HCT116 (cell line): ENCODE data around the gene ADGRL3.

Experiments
- CBX3 ChIP-seq: IDR thresholded peaks from 2 replicates; pipeline ENCODE4 v1.6.1; 2012; ENCODE audit warnings: low read depth
- CTCF ChIP-seq, 3 experiments: fragments of 200-600 bp in 1 of 3; sonication (generic) in 1 of 3; IDR thresholded peaks in 2 of 3; conservative IDR thresholded peaks in 1 of 3; 2 replicates each; pipeline ENCODE4 v1.5.1; 2012 to 2017; ENCODE audit warnings: low read depth in 2 of 3, low read length in 2 of 3, antibody characterized with exemption in 1 of 3, borderline replicate concordance in 1 of 3, control low read depth in 1 of 3, mild to moderate bottlenecking in 1 of 3, mixed read lengths in 1 of 3, mixed run types in 1 of 3, moderate library complexity in 1 of 3; ENCODE audit not compliant: insufficient read depth in 1 of 3
- EZH2 ChIP-seq: fragments of 200-600 bp; sonication (generic); IDR thresholded peaks from 2 replicates; pipeline ENCODE4 v1.6.1; 2017; ENCODE audit warnings: antibody characterized with exemption, mixed run types
- EZH2phosphoT487 ChIP-seq: fragments of 200-600 bp; IDR thresholded peaks from 2 replicates; pipeline ENCODE4 v1.6.1; 2018; ENCODE audit warnings: antibody characterized with exemption, borderline replicate concordance
- FOSL1 ChIP-seq: IDR thresholded peaks from 2 replicates; pipeline ENCODE4 v1.6.1; 2012; ENCODE audit warnings: low read depth
- POLR2A ChIP-seq: IDR thresholded peaks from 2 replicates; pipeline ENCODE4 v1.7.0; 2011; ENCODE audit warnings: borderline replicate concordance; ENCODE audit not compliant: insufficient read depth, insufficient read length; ENCODE audit errors: extremely low read depth
- POLR2AphosphoS5 ChIP-seq: IDR thresholded peaks from 2 replicates; pipeline ENCODE4 v1.6.1; 2011; ENCODE audit warnings: mild to moderate bottlenecking, low read depth, low read length, moderate library complexity
- RAD21 ChIP-seq: IDR thresholded peaks from 2 replicates; pipeline ENCODE4 v1.6.1; 2012; ENCODE audit warnings: low read depth, mild to moderate bottlenecking
- SP1 ChIP-seq: IDR thresholded peaks from 2 replicates; pipeline ENCODE4 v1.6.1; 2012; ENCODE audit warnings: low read depth
- TCF7L2 ChIP-seq: IDR thresholded peaks from 2 replicates; pipeline ENCODE4 v1.7.0; 2011; ENCODE audit warnings: borderline replicate concordance, inconsistent platforms; ENCODE audit not compliant: insufficient read depth, insufficient read length; ENCODE audit errors: extremely low read depth
- YY1 ChIP-seq: IDR thresholded peaks from 2 replicates; pipeline ENCODE4 v1.6.1; 2011; ENCODE audit warnings: low read length, low read depth, moderate library complexity, mild to moderate bottlenecking; ENCODE audit not compliant: insufficient replicate concordance; ENCODE audit errors: extremely low read depth
- ZBTB33 ChIP-seq: IDR thresholded peaks from 2 replicates; pipeline ENCODE4 v1.6.1; 2011; ENCODE audit warnings: mild to moderate bottlenecking, low read length, moderate library complexity; ENCODE audit not compliant: insufficient replicate concordance; ENCODE audit errors: extremely low read depth
- ZNF274 ChIP-seq: fragments of 200-500 bp; sonication (Bioruptor generic); IDR thresholded peaks from 2 replicates; pipeline ENCODE4 v1.6.1; 2014; ENCODE audit warnings: mild to moderate bottlenecking, low read depth, low read length, inconsistent platforms

DNA sequence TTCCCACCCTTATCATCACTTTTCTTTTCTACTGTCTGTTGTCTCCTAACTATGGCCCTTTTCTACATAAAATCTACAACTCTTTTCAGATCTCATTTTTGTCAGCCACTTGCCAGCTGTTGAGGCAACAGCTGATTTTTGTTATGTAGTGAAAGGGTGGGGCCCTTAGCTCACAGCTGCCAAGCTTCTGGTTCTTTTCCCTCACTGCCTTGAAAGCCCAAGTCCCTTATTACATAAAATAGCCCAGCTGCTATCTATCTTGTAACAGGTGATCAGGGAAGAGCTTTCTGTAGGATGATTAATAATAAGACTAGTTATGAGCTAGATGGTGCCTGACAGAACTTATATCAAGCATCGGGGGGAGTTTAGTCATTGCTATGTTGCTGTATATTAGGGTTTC is 45.9 kb downstream of the ADGRL3 start:
- TF ChIP-seq FOSL1: no peak
- TF ChIP-seq CTCF (IDR thresholded peaks at IDR 0.05 in 2 of 3, conservative IDR thresholded peaks at IDR 0.05 in 1 of 3; ENCODE audit: borderline replicate concordance in 1 of 3, insufficient read depth in 1 of 3, low read depth in 2 of 3, low read length in 2 of 3): no peak
- no peak for TF ChIP-seq YY1
- no peak for TF ChIP-seq RAD21
- TF ChIP-seq SP1: no peak
- no peak for TF ChIP-seq EZH2phosphoT487
- TF ChIP-seq ZNF274: no peak
- TF ChIP-seq POLR2A: no peak
- TF ChIP-seq CBX3: no peak
- TF ChIP-seq ZBTB33: no peak
- no peak for TF ChIP-seq POLR2AphosphoS5
- no peak for TF ChIP-seq TCF7L2
- TF ChIP-seq EZH2: no peak
